KOPT-K1 (cell line): ENCODE results near the gene CTBP2.
"Not testable (repeated sequence)": the region's sequence is repeated elsewhere in the genome, so short reads cannot be mapped to it uniquely, and the experiment has no call there.

Source experiments
- H3K27ac ChIP-seq: fragments of 200-600 bp; sonication (generic); 2 replicates; pipeline ENCODE4 v1.5.1; 2016; ENCODE audit warnings: antibody characterized with exemption, mild to moderate bottlenecking, low read depth, low read length; ENCODE audit not compliant: poor library complexity, severe bottlenecking
- H3K36me3 ChIP-seq: fragments of 200-600 bp; sonication (generic); 2 replicates; pipeline ENCODE4 v1.5.1; 2017; ENCODE audit warnings: antibody characterized with exemption, mild to moderate bottlenecking, low read length, moderate library complexity; ENCODE audit not compliant: insufficient read depth
- H3K9me3 ChIP-seq: fragments of 200-600 bp; sonication (generic); 2 replicates; pipeline ENCODE4 v1.5.1; 2017; ENCODE audit warnings: antibody characterized with exemption, low read length, mild to moderate bottlenecking; ENCODE audit not compliant: insufficient read depth, poor library complexity, severe bottlenecking

CTBP2 gene

DNA sequence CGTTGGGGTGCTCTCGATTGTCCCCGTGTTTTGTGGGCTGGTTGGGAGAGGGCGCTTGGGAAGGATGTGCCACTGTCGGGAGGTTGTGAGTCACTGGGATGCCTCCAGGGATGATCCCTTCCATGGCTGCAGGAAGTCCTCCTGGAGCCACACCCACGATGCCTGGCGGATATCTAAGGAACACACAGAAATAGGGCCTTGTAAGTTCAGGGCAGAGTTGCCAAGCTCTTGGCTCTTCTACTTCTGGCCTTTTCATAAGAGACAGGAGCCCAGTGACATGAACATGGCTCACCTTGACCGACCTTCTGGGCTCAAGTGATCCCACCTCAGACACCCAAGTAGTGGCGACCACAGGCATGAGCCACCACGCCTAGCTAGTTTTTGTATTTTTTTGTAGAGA, 170.8 kb downstream of the CTBP2 start:
- no peaks in the 10 kb centered on the region for H3K9me3 ChIP-seq
- H3K27ac ChIP-seq, result no peak overlapping the region
- peaks cover 52% of the 10 kb centered on the region for H3K36me3 ChIP-seq

DNA sequence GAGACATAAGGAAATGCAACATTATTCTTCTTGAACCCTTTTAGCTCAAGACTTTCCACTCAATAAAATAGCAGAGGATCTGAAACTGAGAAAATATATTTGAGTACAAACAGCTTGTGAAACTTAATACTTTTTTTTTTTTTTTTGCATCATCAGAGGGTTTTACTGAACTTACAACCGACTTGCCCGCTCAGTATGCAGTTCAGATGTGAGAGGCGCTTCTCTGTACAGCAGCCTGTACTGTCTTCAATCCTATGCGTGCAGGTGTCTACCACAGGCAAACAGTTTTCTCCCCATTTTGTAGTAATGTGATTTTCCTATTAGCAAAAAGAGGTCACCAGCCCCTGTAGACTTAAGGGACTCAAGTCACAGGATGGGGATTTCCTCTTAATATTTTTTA, 171.6 kb downstream of the CTBP2 start:
- H3K9me3 ChIP-seq, H3K27ac ChIP-seq: not testable (repeated sequence)
- peaks cover 60% of the 10 kb centered on the region for H3K36me3 ChIP-seq

DNA sequence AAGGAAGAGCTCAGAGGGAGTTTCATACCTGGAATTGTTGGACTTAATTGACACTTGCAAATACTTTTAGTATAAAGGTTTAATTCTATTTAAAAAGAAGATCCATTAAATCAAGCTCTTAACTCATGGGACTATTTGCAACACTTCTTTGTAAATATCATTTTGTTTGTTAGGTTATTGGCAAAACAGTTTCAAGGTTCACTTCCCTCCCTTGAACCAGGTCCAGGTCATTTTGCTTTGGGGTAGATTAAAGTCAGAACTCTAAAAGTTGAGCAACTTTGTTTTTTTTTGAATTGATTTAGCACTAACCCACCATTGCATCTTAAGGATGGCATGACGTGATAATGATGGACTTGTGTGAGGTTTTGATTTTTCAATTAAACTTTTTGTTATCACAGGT, 172.6 kb downstream of the CTBP2 start:
- H3K27ac ChIP-seq, result no peak overlapping the region
- H3K9me3 ChIP-seq, result no peaks in the 10 kb centered on the region
- H3K36me3 ChIP-seq, result peaks cover 70% of the 10 kb centered on the region

DNA sequence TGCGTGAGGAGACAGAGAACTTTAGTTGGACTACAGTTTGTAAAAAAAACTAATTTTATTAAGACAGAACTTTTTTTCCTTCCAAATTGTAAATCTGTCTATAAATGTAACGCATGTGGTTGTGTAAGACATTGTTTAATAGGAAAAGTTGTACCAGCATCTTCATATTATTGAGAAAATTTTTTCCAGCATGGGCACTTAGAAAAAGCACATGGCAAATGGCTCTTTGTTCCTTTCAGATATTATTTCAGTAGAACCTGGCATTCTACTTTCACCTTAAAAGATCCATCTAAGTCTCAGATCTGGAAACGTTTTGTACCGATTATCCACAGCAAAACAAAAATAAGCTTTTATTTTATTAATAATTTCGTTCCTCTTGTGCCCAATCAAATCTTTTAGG, 175.2 kb downstream of the CTBP2 start:
- peaks cover 82% of the 10 kb centered on the region for H3K36me3 ChIP-seq
- H3K27ac ChIP-seq, result no peak overlapping the region
- no peaks in the 10 kb centered on the region for H3K9me3 ChIP-seq

- Histone ChIP-seq H3K9me3 (no peaks in the 10 kb centered on the region), H3K27ac (no peak overlapping the region), H3K36me3 (peaks cover 81% of the 10 kb centered on the region)
Observed at GRCh38 chr10:124984376-124984775, 176.0 kb downstream of the CTBP2 start.

DNA sequence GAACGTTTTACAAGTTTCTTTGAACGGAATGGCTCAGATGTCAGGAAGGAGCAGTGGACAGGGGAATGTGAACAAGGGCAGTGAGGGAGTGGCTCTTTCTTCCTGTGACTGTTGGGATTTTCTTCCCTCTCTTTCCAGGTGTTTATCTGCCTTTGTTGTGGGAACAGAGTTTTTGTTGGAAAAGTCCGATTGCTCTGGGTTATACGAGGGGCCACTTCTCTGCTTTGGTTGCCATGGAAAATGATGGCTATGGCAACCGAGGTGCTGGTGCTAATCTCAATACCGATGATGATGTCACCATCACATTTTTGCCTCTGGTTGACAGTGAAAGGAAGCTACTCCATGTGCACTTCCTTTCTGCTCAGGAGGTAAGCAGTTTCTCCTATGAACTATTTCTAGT, 177.0 kb downstream of the CTBP2 start:
- H3K9me3 ChIP-seq, result no peaks in the 10 kb centered on the region
- peaks cover 90% of the 10 kb centered on the region for H3K36me3 ChIP-seq
- H3K27ac ChIP-seq, result no peak overlapping the region

DNA sequence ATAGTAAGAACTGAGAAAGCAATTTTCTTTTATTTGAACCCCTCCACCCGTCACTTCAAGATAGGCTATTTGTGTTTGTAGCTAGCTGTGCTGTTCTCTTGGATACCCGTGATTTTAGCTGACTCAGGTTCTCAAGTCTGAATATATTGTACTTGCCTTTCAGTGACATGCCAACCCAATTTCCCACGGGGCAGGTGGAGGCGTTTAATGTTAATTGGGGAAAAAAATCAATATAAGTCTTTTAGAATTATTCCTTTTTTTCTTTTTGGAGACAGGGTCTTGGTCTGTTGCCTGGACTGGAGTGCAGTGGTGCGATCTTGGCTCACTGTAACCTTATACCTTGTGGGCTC, 182.0 kb downstream of the CTBP2 start:
- Histone ChIP-seq H3K36me3 (peaks cover 82% of the 10 kb centered on the region), H3K9me3 (no peaks in the 10 kb centered on the region), H3K27ac (no peak overlapping the region)

GRCh38 chr10:124977648-124978375, 182.6 kb downstream of the CTBP2 start:
- Histone ChIP-seq H3K27ac (no peak overlapping the region), H3K9me3 (no peaks in the 10 kb centered on the region), H3K36me3 (peaks cover 81% of the 10 kb centered on the region)

DNA sequence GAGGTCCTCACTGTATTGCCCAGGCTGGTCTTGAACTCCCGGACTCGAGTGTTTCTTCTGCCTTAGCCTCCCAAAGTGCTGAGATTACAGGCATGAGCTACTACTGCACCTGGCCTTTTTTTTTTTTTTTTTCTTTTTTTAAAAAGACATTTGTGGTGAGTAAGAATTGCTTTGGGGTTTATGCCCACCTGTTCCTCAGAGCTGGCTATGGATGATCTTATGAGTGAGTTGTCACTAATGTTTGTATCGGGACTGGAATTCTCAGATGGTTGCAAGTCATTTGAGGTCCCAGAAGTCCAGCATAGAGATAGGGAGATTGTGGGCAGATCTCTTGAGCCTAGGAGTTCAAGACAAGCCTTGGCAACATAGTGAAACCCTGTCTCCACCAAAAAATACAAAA, 183.2 kb downstream of the CTBP2 start:
- Histone ChIP-seq H3K9me3 (no peaks in the 10 kb centered on the region), H3K36me3 (peaks cover 81% of the 10 kb centered on the region), H3K27ac (no peak overlapping the region)

DNA sequence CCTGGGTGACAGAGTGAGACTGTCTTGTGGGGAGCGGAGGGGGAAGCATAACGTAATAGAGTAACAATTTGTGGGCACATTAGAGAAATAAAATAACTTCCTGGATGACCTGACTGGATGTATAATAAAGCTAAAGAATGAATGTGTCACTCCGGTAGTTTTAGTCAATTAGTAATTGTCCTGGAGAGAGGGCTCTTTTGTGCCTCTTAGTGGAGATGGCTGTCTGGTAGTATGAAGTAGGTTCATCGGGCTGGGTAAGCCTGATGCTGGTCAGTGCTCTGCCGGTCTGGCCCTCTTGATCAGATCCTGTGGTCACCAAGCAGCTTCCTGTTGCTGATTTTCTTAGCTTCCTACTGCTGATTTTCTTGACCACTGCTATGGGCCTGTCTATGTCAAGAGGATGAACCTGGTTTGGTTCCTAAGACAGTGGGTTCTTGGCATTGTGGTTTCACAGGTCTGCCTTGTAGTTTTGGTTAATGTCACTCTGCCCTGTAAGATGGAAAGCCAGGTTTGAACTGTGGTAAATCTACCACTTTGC, 184.3 kb downstream of the CTBP2 start:
- H3K36me3 ChIP-seq, result peaks cover 72% of the 10 kb centered on the region
- H3K27ac ChIP-seq, result no peak overlapping the region
- H3K9me3 ChIP-seq, result no peaks in the 10 kb centered on the region

GRCh38 chr10:124974131-124974530, 186.2 kb downstream of the CTBP2 start:
- Histone ChIP-seq H3K27ac (no peak overlapping the region), H3K36me3 (peaks cover 75% of the 10 kb centered on the region), H3K9me3 (no peaks in the 10 kb centered on the region)

- Histone ChIP-seq H3K9me3 (no peaks in the 10 kb centered on the region), H3K27ac (no peak overlapping the region), H3K36me3 (peaks cover 79% of the 10 kb centered on the region)
Observed at GRCh38 chr10:124972637-124973036, 187.7 kb downstream of the CTBP2 start.

- H3K36me3 ChIP-seq, result peaks cover 81% of the 10 kb centered on the region
- H3K27ac ChIP-seq, result no peak overlapping the region
- no peaks in the 10 kb centered on the region for H3K9me3 ChIP-seq
Observed at GRCh38 chr10:124971276-124971675, 189.1 kb downstream of the CTBP2 start.

DNA sequence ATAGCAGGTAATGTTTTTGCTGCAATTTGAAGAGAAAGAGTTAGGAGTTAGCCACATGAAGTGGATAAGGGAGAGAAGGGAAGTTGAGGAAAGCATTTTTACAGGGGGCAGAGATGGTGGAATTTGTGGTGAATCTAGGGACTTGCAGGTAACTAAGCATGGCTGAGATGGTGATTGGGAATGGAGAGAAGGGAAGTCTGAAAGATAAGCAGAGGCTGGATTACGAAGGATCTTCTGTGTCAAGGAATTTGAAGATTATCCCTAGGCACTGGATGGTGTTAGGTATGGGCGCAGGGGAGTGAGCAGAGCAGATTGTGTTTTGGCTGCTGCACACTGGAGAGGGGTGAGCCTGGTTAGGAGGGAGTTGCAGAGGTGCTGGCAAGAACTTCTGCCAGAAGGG, 193.1 kb downstream of the CTBP2 start:
- H3K9me3 ChIP-seq, result no peaks in the 10 kb centered on the region
- H3K36me3 ChIP-seq, result peaks cover 52% of the 10 kb centered on the region
- H3K27ac ChIP-seq, result no peak overlapping the region

DNA sequence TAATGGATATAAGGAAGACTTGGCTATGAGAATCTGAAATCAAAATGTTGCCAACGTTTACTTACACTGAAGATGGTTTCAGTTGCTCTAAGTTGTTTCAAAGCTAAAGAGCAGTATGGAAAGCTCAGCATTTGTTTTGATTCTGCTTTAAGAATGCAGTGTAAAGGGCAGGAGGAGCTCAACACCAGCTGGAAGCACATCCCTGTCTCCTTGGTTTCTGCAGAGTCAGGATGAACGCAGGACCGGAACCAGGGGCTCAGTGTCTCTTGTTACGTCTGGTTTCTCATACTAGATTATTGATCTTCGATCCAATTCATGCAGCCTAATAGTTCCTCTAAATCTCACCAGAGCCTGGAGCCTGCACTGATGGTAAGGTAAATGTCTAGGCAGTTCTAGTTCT, 194.4 kb downstream of the CTBP2 start:
- Histone ChIP-seq H3K36me3 (peaks cover 50% of the 10 kb centered on the region), H3K9me3 (no peaks in the 10 kb centered on the region), H3K27ac (no peak overlapping the region)
